K562 (cell line): ENCODE data around the gene NR3C2. TPM values are rescaled to one million over a fixed set of nuclear protein-coding genes. Genes with fewer than 3 reads are reported as not detected.
"Not testable (repeated sequence)": the region's sequence is repeated elsewhere in the genome, so short reads cannot be mapped to it uniquely, and the experiment has no call there.

Source experiments
- ATAC-seq: fragments of 200-7000 bp; cut with Tn5 transposase; 3 replicates; pipeline ENCODE4 v1.9.1; 2020; ENCODE audit warnings: moderate library complexity
- BruUV-seq: library from RNA; stranded (reverse); fragments of 400-500 nt; replicated peaks from 2 replicates; lab custom pipeline; 2021; lab: Mats Ljungman, UMichigan
- CTCF ChIA-PET: fragments of 300-600 bp; formaldehyde crosslinking; extraction: SDS; loops from one replicate; lab custom pipeline; 2021; ENCODE audit warnings: low intra/inter-chr PET ratio; lab: Yijun Ruan, JAX
- POLR2A ChIA-PET: fragments of 300-600, 350-650 bp; sonication (Branson Sonifier 250); formaldehyde crosslinking; extraction: SDS; loops from one replicate; lab custom pipeline; 2021; ENCODE audit warnings: antibody characterized with exemption, inconsistent platforms; lab: Yijun Ruan, JAX
- DNase-seq, 4 experiments: peaks; one replicate each; pipeline versions ENCODE4 v3.0.0 to v3.0.0-alpha.2; 2011 to 2018; ENCODE audit warnings: low spot score in 3 of 4, mixed read lengths in 3 of 4; ENCODE audit errors: extremely low read depth in 1 of 4
- FAIRE-seq: peaks from 2 replicates; lab custom pipeline; 2011; peaks lifted over from hg19 to GRCh38; lab: Jason Lieb, UNC
- H2AFZ ChIP-seq: 2 replicates; pipeline ENCODE4 v1.6.0; 2011; ENCODE audit warnings: low read depth, low read length, control low read depth, inconsistent platforms
- H3K27ac ChIP-seq: fragments of 200-600 bp; 3 replicates; pipeline ENCODE4 v1.8.0; 2011; ENCODE audit warnings: low read depth, mild to moderate bottlenecking, control low read depth, inconsistent platforms, low read length, moderate library complexity, mixed read lengths; ENCODE audit errors: extremely low read depth
- H3K27me3 ChIP-seq, 2 experiments: fragments of 300-600 bp in 1 of 2; 2 replicates in 1 of 2; 3 replicates in 1 of 2; pipeline versions ENCODE4 v1.6.0 to v1.8.0; 2011; ENCODE audit warnings: inconsistent platforms in 2 of 2, low read length in 2 of 2, mild to moderate bottlenecking in 1 of 2, mixed read lengths in 1 of 2, moderate library complexity in 1 of 2; ENCODE audit not compliant: control insufficient read depth in 2 of 2, insufficient read depth in 2 of 2
- H3K36me3 ChIP-seq: fragments of 300-600 bp; 3 replicates; pipeline ENCODE4 v1.8.0; 2011; ENCODE audit warnings: mild to moderate bottlenecking, low read length, inconsistent platforms; ENCODE audit not compliant: control insufficient read depth, insufficient read depth
- H3K4me1 ChIP-seq, 2 experiments: fragments of 200-600 bp in 1 of 2; replicated peaks in 1 of 2; 2 replicates in 1 of 2; 3 replicates in 1 of 2; pipeline versions ENCODE4 v1.5.1 to v1.8.0; 2011; ENCODE audit warnings: inconsistent platforms in 2 of 2, low read length in 2 of 2, mild to moderate bottlenecking in 1 of 2, mixed read lengths in 1 of 2, moderate library complexity in 1 of 2; ENCODE audit not compliant: control insufficient read depth in 2 of 2, insufficient read depth in 2 of 2
- H3K4me2 ChIP-seq: 2 replicates; pipeline ENCODE4 v1.6.1; 2011; ENCODE audit warnings: low read length, control low read depth, inconsistent platforms, mixed read lengths; ENCODE audit not compliant: insufficient read depth
- H3K4me3 ChIP-seq: fragments of 200-600 bp; sonication (generic), shearing (Covaris generic); 2 replicates; pipeline ENCODE4 v1.5.1; 2016; ENCODE audit warnings: control low read depth, inconsistent platforms
- H3K79me2 ChIP-seq: fragments of 200-600 bp; 3 replicates; pipeline ENCODE4 v1.8.0; 2011; ENCODE audit warnings: low read length, inconsistent platforms; ENCODE audit not compliant: control insufficient read depth, insufficient read depth
- H3K9ac ChIP-seq, 2 experiments: 2 replicates each; pipeline versions ENCODE4 v1.6.0 to v1.6.1; 2011; ENCODE audit warnings: low read depth in 2 of 2, low read length in 2 of 2, control low read depth in 1 of 2, inconsistent platforms in 1 of 2, mild to moderate bottlenecking in 1 of 2, mixed read lengths in 1 of 2; ENCODE audit not compliant: insufficient read depth in 1 of 2
- H3K9me1 ChIP-seq: one replicate; pipeline ENCODE4 v1.6.0; 2011; ENCODE audit warnings: inconsistent platforms, mild to moderate bottlenecking, low read length, moderate library complexity; ENCODE audit not compliant: control insufficient read depth, insufficient read depth
- H3K9me3 ChIP-seq: replicated peaks from 2 replicates; pipeline ENCODE4 v1.5.1; 2011; ENCODE audit warnings: low read depth, low read length, inconsistent platforms; ENCODE audit not compliant: control insufficient read depth, insufficient read depth
- H4K20me1 ChIP-seq: replicated peaks from 2 replicates; pipeline ENCODE4 v1.6.1; 2011; ENCODE audit warnings: low read length, inconsistent platforms, mixed read lengths; ENCODE audit not compliant: control insufficient read depth, insufficient read depth
- BRD9 ChIP-seq: fragments of 450-650 bp; IDR thresholded peaks from 2 replicates; pipeline ENCODE4 v1.6.1; 2018; ENCODE audit warnings: low read depth; ENCODE audit not compliant: partially characterized antibody
- CREBBP ChIP-seq: IDR thresholded peaks from one replicate; pipeline ENCODE4 v1.6.1; 2012; ENCODE audit warnings: low read depth, mild to moderate bottlenecking, control low read depth, inconsistent platforms, low read length
- MIER1 ChIP-seq: fragments of 450-650 bp; IDR thresholded peaks from 2 replicates; pipeline ENCODE4 v1.6.1; 2016; ENCODE audit warnings: antibody characterized with exemption, mild to moderate bottlenecking, low read depth
- PURB ChIP-seq: sonication (generic); formaldehyde crosslinking; IDR thresholded peaks from 2 replicates; pipeline ENCODE4 v1.9.0; 2021; ENCODE audit warnings: low read depth, mild to moderate bottlenecking, missing genetic modification reagents
- SOX6 ChIP-seq: fragments of 450-650 bp; IDR thresholded peaks from 2 replicates; pipeline ENCODE4 v1.6.1; 2014; ENCODE audit warnings: mild to moderate bottlenecking
- ZNF586 ChIP-seq: fragments of 450-650 bp; formaldehyde crosslinking; conservative IDR thresholded peaks from 2 replicates; pipeline ENCODE4 v1.4.0; 2020; ENCODE audit warnings: mild to moderate bottlenecking, moderate library complexity
- WGBS: fragments of 100-300 bp; shearing (Covaris generic); methylation state at CpG from one replicate; pipeline ENCODE4 v1.1.6; 2016; ENCODE audit warnings: low coverage, mixed read lengths; ENCODE audit not compliant: insufficient coverage; ENCODE audit errors: missing lambda C conversion rate; 5-methylcytosine and 5-hydroxymethylcytosine counted together
- in situ Hi-C: fragments of 300-500 bp; cut with MboI; formaldehyde crosslinking; loops from 4 replicates; pipeline ENCODE4 v1.15.0; 2018; ENCODE audit warnings: inconsistent platforms, mixed read lengths
- intact Hi-C: fragments of 100-400 bp; cut with micrococcal nuclease; formaldehyde crosslinking; loops from 2 replicates; pipeline ENCODE4 v1.14.2; 2022
- polyA plus RNA-seq, 8 experiments: library from polyadenylated mRNA; depleted of rRNA in 4 of 8; stranded (reverse) in 5 of 8; unstranded in 3 of 8; fragments of >200 nt; fragmentation: Nextera tagmentation in 2 of 8; fragmentation: Illumina TruSeq in 1 of 8; extraction: Ambion mirVana in 2 of 8; extraction: Trizol in 1 of 8; gene quantifications; 2 replicates each; pipeline versions ENCODE4 v1.2.1 to v1.2.3, GENCODE V29; 2011 to 2014; ENCODE audit warnings: inconsistent platforms in 1 of 8, missing spikeins in 1 of 8
- total RNA-seq, 7 experiments: library from RNA; depleted of rRNA in 6 of 7; stranded (reverse); fragments of >200 nt in 6 of 7; fragmentation: Illumina TruSeq in 2 of 7; extraction: Trizol in 2 of 7; gene quantifications; 2 replicates each; pipeline versions ENCODE4 v1.2.1 to v1.2.3, GENCODE V29; 2011 to 2021; ENCODE audit warnings: low replicate concordance in 1 of 7
- TF ChIP-seq, protein P1 (sequence below): fragments of 450-650 bp; formaldehyde crosslinking; IDR thresholded peaks from 2 replicates; pipeline ENCODE4 v1.4.0; 2020; ENCODE audit warnings: mild to moderate bottlenecking, moderate library complexity

The NR3C2 gene
- total and polyA plus RNA-seq, 9 of the 15 experiments (the other 6 are each of a cell fraction or from before 2014, with no cell fraction given), result 0.01 to 0.28 (median 0.16) TPM; not detected in 2

DNA sequence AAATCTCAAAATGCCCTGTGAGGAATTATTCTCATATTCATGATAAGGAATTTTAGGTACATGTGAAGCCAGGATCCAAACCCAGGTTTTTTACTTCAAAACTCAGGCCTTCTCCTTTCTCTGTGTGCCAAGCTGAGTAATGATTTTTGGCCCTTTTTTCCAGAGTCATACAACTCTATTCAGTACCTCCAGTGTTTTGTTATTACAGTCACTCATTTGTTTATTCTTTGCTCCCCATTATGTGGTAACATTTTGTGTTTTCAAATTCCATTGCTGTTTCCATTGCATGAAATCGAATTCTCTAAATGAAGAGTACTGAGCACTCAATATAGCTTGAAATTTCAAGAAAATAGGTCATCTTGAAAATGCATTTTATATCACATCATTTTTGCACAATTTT, 315.4 kb downstream of the NR3C2 start (continued):
- TF ChIP-seq, protein P1, sequence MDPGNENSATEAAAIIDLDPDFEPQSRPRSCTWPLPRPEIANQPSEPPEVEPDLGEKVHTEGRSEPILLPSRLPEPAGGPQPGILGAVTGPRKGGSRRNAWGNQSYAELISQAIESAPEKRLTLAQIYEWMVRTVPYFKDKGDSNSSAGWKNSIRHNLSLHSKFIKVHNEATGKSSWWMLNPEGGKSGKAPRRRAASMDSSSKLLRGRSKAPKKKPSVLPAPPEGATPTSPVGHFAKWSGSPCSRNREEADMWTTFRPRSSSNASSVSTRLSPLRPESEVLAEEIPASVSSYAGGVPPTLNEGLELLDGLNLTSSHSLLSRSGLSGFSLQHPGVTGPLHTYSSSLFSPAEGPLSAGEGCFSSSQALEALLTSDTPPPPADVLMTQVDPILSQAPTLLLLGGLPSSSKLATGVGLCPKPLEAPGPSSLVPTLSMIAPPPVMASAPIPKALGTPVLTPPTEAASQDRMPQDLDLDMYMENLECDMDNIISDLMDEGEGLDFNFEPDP, result no peak
- TF ChIP-seq PURB, result no peak
- no peak for TF ChIP-seq ZNF586

DNA sequence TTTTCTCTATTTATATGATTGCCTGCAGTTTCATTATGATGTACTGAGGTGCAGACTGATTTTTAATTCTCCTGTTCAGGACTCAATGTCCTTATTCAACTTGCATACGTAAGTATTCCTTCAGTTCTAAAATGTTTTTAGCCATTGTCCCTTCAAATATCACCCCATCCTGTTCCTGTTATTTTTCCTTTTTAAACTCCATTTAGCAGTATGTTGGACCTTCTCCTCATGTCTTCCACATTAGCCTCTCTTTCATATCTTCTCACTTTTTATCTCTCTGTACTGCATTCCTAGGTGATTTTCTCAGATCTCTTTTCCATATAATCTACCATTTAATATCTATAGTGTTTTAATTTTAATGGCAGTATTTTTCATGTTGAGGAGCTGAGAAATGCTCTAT, 317.7 kb downstream of the NR3C2 start:
- WGBS, result 8% methylated on average over 1 of the region's 1 CpG
- in situ Hi-C loops (no loop called here), intact Hi-C loops (no loop called here)
- ChIA-PET CTCF (no interaction called here), POLR2A (no interaction called here)
- FAIRE-seq (no peak), DNase-seq (no peak), ATAC-seq (no peak)
- H3K9me3 ChIP-seq, result no peaks in the 10 kb centered on the region
- H3K36me3 ChIP-seq, result no peaks in the 10 kb centered on the region
- H3K4me1 ChIP-seq, result no peaks in the 10 kb centered on the region
- no peak overlapping the region for H3K27ac ChIP-seq
- BruUV-seq, result no TSS peak
- H3K4me3 ChIP-seq, result no peak overlapping the region
- no peak overlapping the region for H3K9ac ChIP-seq
- H3K27me3 ChIP-seq, result no peaks in the 10 kb centered on the region
- no peaks in the 10 kb centered on the region for H3K79me2 ChIP-seq
- no peak overlapping the region for H3K4me2 ChIP-seq
- H3K9me1 ChIP-seq, result no peaks in the 10 kb centered on the region
- no peak overlapping the region for H2AFZ ChIP-seq
- H4K20me1 ChIP-seq, result no peaks in the 10 kb centered on the region
- TF ChIP-seq BRD9, result no peak
- no peak for TF ChIP-seq MIER1
- TF ChIP-seq CREBBP, result no peak
- no peak for TF ChIP-seq SOX6

DNA sequence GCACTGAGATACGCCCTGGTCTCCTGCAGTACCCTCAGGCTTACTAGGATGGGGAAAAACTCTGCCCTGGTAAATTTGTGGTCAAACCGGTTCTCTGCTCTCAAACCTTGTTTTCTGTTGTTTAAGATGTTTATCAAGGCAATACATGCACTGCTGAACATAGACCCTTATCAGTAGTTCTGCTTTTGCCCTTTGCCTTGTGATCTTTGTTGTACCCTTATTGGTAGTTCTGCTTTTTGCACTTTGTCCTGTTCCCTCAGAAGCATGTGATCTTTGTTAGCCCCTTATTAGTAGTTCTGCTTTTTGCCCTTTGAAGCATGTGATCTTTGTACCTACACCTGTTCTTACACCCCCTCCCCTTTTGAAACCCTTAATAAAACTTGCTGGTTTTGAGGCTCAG, 319.1 kb downstream of the NR3C2 start:
- in situ Hi-C loops, result not testable (repeated sequence)

More for the DNA sequence above, 319.1 kb downstream of the NR3C2 start:
- H4K20me1 ChIP-seq, intact Hi-C loops, ATAC-seq, H3K9me1 ChIP-seq, H3K27ac ChIP-seq, H2AFZ ChIP-seq, H3K4me1 ChIP-seq, POLR2A ChIA-PET, H3K4me3 ChIP-seq, H3K9me3 ChIP-seq, H3K79me2 ChIP-seq, BruUV-seq, H3K4me2 ChIP-seq, H3K9ac ChIP-seq, DNase-seq, H3K36me3 ChIP-seq, FAIRE-seq, H3K27me3 ChIP-seq, CTCF ChIA-PET: not testable (repeated sequence)
- 0% methylated on average over 2 of the region's 2 CpGs for WGBS
